HG03469 (cell line): ENCODE results near the gene MOV10L1.
"Not testable (repeated sequence)": the region's sequence is repeated elsewhere in the genome, so short reads cannot be mapped to it uniquely, and the experiment has no call there.

Experiments used
- ATAC-seq: cut with Tn5 transposase; IDR thresholded peaks from one replicate; pipeline ENCODE4 v1.9.1; 2021; ENCODE audit warnings: mild to moderate bottlenecking, moderate library complexity, moderate number of reproducible peaks; ENCODE audit not compliant: unreplicated experiment

The MOV10L1 gene

GRCh38 chr22:50151571-50152537 is 62.0 kb downstream of the MOV10L1 start:
- ATAC-seq = no peak

DNA sequence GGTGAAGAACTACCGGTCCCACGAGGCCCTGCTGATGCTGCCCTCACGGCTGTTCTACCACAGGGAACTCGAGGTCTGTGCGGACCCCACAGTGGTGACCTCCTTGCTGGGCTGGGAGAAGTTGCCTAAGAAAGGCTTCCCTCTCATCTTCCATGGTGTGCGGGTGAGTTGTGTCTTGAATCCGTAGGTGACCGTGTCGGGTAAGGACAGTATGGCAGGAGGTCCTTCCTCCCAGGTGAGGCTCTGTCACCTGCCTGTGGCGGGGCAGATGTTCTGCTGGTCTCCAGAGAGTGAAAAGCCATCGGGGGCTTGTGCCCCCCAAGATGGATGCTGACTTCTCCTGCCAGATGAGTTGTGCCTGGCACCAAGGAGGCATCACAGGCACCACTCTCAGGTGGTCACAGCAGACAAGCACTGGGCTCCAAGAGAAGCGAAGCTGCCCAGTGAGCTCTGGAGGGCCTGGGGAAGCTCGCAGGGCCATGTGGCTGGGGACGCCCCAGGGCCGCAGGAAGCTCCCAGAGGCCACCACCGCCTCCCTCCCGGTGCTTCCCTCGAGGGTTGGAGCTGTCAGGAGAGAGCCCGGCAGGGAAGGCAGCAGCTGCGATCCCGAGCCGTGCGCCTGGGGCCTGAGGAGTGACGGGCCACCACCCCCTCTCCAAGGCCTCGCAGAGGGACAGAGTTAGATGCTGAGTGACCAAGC is 63.4 kb downstream of the MOV10L1 start:
- ATAC-seq = no peak

GRCh38 chr22:50153756-50154140 is 63.9 kb downstream of the MOV10L1 start:
- no peak for ATAC-seq

GRCh38 chr22:50157709-50158375 is 68.0 kb downstream of the MOV10L1 start:
- no peak for ATAC-seq

DNA sequence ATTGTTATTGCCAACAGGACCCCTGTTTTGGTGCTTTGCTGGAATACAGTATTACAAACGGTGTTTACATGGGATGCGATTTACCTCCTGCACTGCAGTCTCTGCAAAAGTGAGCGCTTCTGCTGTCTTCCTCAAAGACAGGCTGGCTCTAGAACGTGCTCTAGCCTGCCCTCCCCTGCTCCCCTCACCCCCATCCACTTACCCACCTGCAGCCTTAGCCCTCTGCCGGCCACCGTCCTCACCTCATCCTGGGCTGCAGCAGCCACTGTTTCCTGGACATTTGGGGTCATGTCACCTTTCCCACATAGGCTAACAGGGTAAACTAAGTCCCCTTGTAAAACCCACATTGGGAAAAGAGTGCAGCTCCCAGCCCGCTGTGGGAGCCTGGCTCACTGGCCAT is 71.1 kb downstream of the MOV10L1 start:
- no peak for ATAC-seq

DNA sequence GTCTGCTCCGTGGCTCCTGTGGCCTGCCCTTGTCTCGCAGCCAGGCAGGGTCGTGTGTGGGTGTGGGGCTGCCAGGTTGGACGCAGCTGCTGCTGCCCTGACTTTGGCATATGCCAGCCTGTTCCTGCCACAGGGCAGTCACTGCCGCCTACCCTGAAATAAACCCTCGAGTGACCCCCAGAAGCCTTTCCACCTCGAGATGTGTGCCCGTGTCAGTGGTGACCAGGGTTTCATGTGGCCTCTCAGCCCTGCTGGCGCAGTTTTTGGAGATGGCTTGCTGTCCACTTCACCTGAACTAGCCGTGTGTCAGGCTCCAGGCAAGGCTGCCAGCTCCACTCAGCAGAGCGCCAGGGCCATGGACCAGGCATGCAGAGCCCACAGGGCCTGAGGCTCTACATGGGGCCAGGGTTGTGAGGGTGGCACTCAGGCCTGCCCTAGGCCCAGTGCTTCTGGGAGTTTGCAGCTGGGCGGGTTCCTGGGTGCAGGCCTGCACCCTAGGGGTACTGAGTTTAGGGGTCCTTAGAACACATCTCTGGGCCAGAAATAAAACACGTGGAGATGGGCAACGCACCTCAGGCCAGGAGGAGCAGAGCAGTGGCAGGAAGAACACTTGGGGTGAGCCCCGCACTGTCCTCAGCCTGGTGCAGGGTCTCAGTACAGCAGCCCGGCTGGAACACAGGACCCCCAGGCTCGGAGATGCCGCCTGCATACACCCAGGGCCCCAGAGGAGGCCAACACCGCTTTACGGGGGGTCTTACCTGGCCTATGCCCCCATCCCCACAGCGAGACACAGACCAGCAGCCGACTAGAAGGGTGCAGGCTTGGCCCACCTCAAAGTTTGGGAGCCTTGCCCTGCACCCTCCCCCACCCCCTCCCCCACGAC is 71.9 kb downstream of the MOV10L1 start:
- no peak for ATAC-seq

GRCh38 chr22:50162391-50162956 is 72.7 kb downstream of the MOV10L1 start:
- no peak for ATAC-seq

DNA sequence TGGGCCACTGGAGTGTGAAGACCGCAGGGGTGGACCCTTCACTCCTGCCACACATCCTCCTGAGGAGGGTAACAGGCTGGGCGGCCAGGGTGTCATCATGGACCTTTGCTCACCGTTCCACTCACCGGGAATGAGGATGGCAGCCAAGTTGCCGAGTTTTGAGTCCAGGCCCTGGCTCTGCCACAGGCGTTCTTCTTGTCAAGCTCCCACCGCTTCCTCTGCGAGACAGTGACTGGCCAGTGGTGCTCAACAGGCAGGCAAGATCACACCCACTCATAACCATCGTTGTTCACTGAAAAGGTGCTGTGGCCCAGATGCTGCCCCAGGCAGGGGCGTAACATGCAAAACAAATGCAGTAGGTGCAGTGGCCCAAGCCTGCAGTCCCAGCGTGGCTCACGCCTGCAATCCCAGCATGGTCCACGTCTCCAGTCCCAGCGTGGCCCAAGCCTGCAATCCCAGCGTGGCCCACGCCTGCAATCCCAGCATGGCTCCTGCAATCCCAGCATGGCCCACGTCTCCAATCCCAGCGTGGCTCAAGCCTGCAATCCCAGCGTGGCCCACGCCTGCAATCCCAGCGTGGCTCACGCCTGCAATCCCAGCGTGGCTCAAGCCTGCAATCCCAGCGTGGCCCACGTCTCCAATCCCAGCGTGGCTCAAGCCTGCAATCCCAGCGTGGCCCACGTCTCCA is 75.8 kb downstream of the MOV10L1 start:
- no peak for ATAC-seq

- ATAC-seq = no peak
Measured at GRCh38 chr22:50167689-50168489, 78.1 kb downstream of the MOV10L1 start.

GRCh38 chr22:50168490-50169180 is 78.8 kb downstream of the MOV10L1 start:
- not testable (repeated sequence) for ATAC-seq

GRCh38 chr22:50169181-50169759 is 79.5 kb downstream of the MOV10L1 start:
- ATAC-seq = no peak

DNA sequence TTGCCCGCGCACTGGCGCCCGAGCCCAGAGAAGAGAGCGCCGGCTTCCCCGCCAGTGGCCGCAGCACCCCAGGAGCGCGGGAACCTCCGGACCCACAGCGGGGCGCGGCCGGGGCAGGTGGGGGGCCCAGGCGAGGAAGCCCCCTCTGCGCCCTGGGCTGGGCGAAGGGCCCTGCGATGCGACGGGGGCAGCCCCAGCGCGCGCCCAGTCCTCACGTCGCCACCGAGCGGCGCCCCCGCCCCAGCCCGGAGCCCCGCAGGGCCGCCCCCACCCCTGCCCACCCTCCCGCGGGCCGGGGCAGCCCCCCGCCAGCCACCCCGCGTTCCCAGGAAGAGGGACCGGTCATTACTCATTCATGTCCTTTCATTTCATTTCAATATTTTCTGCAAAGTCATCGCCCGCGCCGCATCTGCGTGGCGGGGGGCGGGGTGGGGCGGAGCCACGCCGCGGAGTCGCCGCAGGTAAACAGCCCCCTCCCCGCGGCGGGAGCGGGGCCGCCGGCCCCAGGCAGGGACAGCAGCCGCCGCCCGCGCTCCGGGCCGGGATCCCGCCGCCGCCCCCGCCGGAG is 80.1 kb downstream of the MOV10L1 start:
- ATAC-seq = no peak

DNA sequence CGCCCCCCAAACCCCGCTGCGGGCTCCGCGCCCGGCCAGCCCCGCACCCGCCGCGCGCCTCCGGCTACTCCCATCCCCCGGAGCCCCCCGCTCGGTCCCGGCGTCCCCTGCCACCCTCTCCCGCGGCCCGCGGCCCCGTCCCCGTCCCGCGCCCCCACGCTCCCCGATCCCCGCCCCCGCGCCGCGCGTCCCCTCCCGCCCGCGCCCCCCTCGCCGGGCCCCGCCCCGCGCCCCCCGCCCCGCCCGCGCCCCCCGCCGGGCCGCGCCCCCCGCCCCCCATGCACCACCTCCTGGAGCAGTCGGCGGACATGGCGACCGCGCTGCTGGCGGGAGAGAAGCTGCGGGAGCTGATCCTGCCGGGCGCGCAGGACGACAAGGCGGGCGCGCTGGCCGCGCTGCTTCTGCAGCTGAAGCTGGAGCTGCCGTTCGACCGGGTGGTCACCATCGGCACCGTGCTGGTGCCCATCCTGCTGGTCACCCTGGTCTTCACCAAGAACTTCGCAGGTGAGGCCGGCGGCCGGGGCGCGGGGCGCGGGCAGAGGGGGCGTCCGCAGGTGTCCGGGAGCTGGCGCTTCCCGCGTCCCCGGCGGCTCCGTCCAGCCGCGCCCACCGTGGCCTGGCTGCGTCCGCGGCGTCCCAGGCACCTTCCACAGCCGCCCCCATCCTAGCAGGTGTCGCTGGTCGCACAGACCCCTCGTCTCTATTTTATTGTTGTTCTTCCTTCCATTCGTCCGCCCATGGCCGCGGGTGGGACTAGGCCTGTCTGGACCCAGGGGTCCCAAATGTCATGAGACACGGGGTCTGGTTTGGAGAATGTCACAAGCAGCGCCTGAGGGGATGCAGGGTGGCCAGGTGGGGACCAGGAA is 80.9 kb downstream of the MOV10L1 start, which contains the start of gene PANX2:
Gene PANX2, plus strand, starts transcription at position 279 of the 866 bp plus-strand sequence. Its CDS starts 0 bp downstream, at position 279.
- ATAC-seq = no peak

GRCh38 chr22:50171319-50171964 is 81.6 kb downstream of the MOV10L1 start:
- no peak for ATAC-seq

- no peak for ATAC-seq
Measured at GRCh38 chr22:50171965-50172421, 82.2 kb downstream of the MOV10L1 start.
